Tibial nerve (tissue), 3 donors: ENCODE measurements around the gene MAMSTR.

Experiments used
- POLR2A ChIP-seq, 2 donors: fragments of 450-650 bp; IDR thresholded peaks; one replicate each; pipeline ENCODE4 v1.6.1; 2017; ENCODE audit warnings: antibody characterized with exemption in 2 of 2, mild to moderate bottlenecking in 2 of 2, moderate library complexity in 2 of 2
- TF ChIP-seq, protein P1 (sequence below), 5 experiments: fragments of 200-600 bp in 3 of 5; fragments of 450-650 bp in 2 of 5; sonication (generic) in 3 of 5; IDR thresholded peaks; one replicate each; pipeline ENCODE4 v1.5.1; 2016 to 2019; ENCODE audit warnings: antibody characterized with exemption in 5 of 5, mild to moderate bottlenecking in 3 of 5, moderate library complexity in 2 of 5

DNA sequence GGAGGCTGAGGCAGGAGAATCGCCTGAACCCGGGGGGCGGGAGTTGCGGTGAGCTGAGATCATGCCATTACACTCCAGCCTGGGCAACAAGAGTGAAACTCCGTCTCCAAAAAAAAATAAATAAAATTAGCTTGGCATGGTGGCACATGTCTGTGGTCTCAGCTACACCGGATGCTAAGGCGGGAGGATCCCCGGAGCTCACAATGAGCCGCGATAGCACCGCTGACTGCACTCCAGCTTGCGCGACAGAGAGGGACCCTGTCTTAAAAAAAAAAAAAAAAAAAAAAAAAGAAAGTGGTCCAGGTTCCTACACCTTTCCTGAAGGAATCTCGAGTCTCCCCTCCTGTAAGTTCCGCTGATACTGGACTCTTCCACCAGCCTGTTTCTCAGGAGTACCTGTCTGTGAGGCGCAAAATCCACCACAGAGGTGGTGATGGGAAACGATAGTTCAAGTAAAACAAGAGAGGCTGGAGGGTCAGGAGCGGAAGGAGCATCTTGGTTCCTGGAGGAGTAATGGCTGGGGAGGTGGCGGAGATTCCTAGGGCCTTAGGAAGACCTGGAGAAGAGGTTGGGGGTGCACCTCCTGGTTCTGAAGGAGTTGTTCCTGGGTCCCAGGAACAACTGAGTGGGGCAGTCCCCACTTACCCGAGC is 32.4 kb upstream of the MAMSTR start:
- no peak for TF ChIP-seq POLR2A (IDR thresholded peaks at IDR 0.05)
- TF ChIP-seq, protein P1, sequence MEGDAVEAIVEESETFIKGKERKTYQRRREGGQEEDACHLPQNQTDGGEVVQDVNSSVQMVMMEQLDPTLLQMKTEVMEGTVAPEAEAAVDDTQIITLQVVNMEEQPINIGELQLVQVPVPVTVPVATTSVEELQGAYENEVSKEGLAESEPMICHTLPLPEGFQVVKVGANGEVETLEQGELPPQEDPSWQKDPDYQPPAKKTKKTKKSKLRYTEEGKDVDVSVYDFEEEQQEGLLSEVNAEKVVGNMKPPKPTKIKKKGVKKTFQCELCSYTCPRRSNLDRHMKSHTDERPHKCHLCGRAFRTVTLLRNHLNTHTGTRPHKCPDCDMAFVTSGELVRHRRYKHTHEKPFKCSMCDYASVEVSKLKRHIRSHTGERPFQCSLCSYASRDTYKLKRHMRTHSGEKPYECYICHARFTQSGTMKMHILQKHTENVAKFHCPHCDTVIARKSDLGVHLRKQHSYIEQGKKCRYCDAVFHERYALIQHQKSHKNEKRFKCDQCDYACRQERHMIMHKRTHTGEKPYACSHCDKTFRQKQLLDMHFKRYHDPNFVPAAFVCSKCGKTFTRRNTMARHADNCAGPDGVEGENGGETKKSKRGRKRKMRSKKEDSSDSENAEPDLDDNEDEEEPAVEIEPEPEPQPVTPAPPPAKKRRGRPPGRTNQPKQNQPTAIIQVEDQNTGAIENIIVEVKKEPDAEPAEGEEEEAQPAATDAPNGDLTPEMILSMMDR (IDR thresholded peaks at IDR 0.05): no peak
